HUES64 (cell line): ENCODE results near the gene SAMD4A.

Experiments
- H3K27ac ChIP-seq: 2 replicates; pipeline ENCODE4 v1.7.0; 2013; ENCODE audit warnings: low read depth, low read length, inconsistent platforms
- H3K27me3 ChIP-seq: 2 replicates; pipeline ENCODE4 v1.6.1; 2013; ENCODE audit warnings: mild to moderate bottlenecking, low read length; ENCODE audit not compliant: insufficient read depth
- H3K36me3 ChIP-seq: 2 replicates; pipeline ENCODE4 v1.6.1; 2013; ENCODE audit warnings: mild to moderate bottlenecking, low read length; ENCODE audit not compliant: insufficient read depth
- H3K4me1 ChIP-seq: 2 replicates; pipeline ENCODE4 v1.6.1; 2013; ENCODE audit warnings: mild to moderate bottlenecking, low read length, moderate library complexity; ENCODE audit not compliant: insufficient read depth
- H3K4me3 ChIP-seq: 2 replicates; pipeline ENCODE4 v1.5.1; 2013; ENCODE audit warnings: mild to moderate bottlenecking, low read length, moderate library complexity
- H3K9ac ChIP-seq: 2 replicates; pipeline ENCODE4 v1.6.1; 2013; ENCODE audit warnings: mild to moderate bottlenecking, low read depth, low read length
- H3K9me3 ChIP-seq: 2 replicates; pipeline ENCODE4 v1.6.1; 2013; ENCODE audit warnings: low read depth, low read length; ENCODE audit not compliant: insufficient read depth
- WGBS: fragments of 150-250, 120-280 bp; methylation state at CpG from one replicate; pipeline ENCODE4 v1.1.7; 2013; ENCODE audit warnings: missing lambda C conversion rate; 5-methylcytosine and 5-hydroxymethylcytosine counted together

The SAMD4A gene

DNA sequence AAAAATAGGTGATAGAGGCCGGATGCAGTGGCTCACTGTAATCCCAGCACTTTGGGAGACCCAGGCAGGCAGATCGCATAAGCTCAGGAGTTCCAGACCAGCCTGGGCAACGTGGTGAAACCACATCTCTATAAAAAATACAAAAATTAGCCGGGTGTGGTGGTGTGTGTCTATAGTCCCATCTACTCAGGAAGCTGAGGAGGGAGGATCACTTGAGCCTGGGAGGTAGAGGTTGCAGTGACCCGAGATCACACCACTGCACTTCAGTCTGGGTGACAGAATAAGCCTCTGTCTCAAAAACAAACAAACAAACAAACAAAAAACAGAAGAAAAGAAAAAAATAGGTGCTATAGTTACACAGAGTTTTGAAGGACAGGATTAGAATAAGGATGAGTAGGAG, 142.1 kb downstream of the SAMD4A start:
- Histone ChIP-seq H3K27me3 (no peaks in the 10 kb centered on the region), H3K36me3 (no peaks in the 10 kb centered on the region), H3K4me1 (no peaks in the 10 kb centered on the region), H3K4me3 (no peak overlapping the region), H3K9ac (no peak overlapping the region), H3K27ac (no peak overlapping the region), H3K9me3 (no peaks in the 10 kb centered on the region)
- 86% methylated on average over 2 of the region's 5 CpGs for WGBS

DNA sequence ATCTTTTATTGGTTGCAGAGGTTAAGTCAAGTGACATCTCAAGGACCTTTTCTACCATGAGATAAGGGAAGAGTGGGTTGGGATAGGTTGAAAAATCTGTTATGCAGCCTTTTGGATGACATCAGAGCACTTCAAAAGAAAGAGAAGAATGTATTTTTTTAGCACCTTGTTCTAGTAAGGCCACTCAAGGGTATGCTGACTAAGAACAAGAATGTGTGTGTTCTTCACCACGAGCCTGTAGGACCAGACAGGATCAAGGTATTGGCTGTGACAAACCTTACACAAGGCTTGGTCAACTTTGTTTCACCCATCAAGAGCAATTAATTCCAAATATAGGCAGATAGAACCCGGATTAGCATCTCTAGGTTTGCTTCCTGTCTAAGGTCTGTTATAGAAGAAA, 142.5 kb downstream of the SAMD4A start:
- no peak overlapping the region for H3K27ac ChIP-seq
- H3K9me3 ChIP-seq: no peaks in the 10 kb centered on the region
- H3K9ac ChIP-seq: no peak overlapping the region
- H3K4me1 ChIP-seq: no peaks in the 10 kb centered on the region
- 84% methylated on average over 2 of the region's 2 CpGs for WGBS
- H3K4me3 ChIP-seq: no peak overlapping the region
- H3K27me3 ChIP-seq: no peaks in the 10 kb centered on the region
- no peaks in the 10 kb centered on the region for H3K36me3 ChIP-seq

DNA sequence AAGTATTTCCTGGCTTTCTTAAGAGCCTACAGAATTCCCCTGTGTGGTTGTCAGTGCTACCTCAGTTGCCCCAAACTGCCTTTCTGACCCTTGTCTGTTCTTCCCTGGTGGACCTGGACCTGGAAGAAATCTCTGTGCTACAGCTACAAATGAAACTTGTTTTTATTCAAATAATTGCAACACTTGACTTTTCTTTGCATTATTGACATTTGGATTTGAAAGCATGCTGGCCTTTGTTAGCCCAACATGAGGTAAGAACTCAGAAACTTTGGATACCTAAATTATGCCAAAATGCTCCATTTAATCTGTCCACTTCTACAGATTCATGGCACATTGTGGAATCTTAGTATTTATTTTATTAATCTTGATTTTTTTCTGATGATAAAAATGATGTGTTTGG, 142.9 kb downstream of the SAMD4A start:
- H3K9ac ChIP-seq: no peak overlapping the region
- H3K27ac ChIP-seq: no peak overlapping the region
- no peaks in the 10 kb centered on the region for H3K9me3 ChIP-seq
- H3K27me3 ChIP-seq: no peaks in the 10 kb centered on the region
- H3K4me3 ChIP-seq: no peak overlapping the region
- no peaks in the 10 kb centered on the region for H3K4me1 ChIP-seq
- no peaks in the 10 kb centered on the region for H3K36me3 ChIP-seq

DNA sequence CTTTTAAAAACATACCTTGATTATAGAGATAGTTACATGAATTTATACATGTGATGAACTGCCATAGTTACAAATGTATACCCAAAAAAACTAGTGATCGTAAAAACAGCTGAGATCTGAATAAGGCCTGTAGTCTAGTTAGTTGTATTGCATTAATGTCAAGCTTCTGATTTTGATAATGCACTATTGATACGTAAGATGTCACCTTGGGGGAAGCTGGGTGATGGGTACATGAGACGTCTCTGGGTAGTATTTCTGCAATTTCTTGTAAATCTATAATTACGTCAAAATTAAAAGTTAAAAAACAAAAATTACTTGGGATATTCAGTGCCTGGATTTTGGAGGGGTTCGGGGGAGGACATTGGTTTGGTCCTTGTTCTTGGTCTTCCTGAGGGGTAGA, 144.4 kb downstream of the SAMD4A start:
- H3K9ac ChIP-seq: no peak overlapping the region
- WGBS: 93% methylated on average over 5 of the region's 5 CpGs

DNA sequence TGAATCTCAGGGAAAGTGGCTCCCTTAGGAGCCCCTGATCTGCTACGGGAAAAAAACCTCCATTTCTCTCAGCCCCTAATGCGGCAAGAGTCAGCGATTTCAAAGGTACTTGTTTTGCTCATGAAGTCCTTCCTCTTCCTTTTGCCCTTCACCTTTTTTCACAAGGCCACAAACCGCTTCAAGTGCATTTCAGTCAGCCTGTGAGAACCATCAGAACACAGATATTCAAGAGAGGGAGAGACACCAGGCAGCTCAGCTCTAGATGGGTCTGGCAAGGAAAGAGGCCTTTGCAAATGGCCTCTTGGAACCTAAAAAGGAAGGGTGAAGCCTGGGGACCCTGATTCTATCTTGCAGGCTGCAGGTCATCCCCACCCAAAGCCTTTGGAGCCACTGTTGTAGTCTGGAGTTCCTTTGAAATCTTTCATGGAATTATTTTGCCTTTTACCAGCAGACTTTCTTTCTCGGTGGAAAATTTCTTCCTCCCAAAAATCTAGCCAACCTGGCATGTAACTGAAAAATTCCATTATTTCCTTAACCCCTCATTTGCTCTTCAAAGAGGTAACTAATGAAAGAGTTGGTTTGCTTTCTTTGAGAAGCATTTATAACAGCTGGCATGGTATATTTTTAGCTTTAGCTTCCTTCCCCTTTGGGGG, 145.0 kb downstream of the SAMD4A start:
- Histone ChIP-seq H3K9ac (no peak overlapping the region), H3K27me3 (no peaks in the 10 kb centered on the region), H3K4me3 (no peak overlapping the region), H3K4me1 (no peaks in the 10 kb centered on the region), H3K27ac (no peak overlapping the region), H3K9me3 (no peaks in the 10 kb centered on the region), H3K36me3 (no peaks in the 10 kb centered on the region)
- WGBS: 75% methylated on average over 5 of the region's 5 CpGs

More for the DNA sequence above, 144.4 kb downstream of the SAMD4A start:
- no peaks in the 10 kb centered on the region for H3K27me3 ChIP-seq
- H3K9me3 ChIP-seq: no peaks in the 10 kb centered on the region
- no peaks in the 10 kb centered on the region for H3K4me1 ChIP-seq
- H3K4me3 ChIP-seq: no peak overlapping the region
- no peaks in the 10 kb centered on the region for H3K36me3 ChIP-seq
- no peak overlapping the region for H3K27ac ChIP-seq

DNA sequence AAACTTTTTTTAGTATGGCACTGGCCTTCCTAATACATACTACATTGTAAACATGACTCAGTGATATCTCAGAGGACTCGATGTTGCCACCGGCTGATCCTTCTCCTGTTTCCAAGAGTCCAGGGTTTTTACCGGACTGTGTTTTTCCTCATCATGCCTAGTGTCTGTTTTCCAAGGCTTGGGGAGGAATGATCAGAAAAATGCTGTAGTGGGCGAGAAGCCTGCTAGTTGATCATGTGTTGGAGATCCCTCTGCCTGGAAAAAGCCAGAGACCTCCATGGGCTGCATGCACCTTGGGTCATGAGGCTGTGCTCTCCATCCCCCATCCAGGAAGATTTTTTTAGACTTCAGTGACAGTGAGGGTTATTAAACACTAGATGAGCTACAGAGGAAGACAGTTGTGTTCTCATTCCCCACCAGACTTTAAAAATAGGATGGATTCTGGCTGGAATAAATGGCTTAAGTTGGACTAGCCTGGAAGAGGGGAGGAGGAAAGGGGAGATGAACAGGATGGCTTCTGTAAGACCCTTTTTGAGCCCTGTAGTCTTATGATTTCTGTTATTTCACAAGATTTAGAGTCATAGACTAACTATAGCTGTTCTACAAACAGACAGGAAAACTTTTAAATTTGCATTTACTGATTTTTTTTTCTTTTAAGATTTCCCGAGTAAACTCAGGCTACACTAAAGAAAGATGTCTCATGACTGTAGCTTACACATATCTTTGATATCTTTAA, 145.7 kb downstream of the SAMD4A start:
- Histone ChIP-seq H3K4me3 (no peak overlapping the region), H3K9ac (no peak overlapping the region), H3K4me1 (no peaks in the 10 kb centered on the region), H3K27me3 (no peaks in the 10 kb centered on the region), H3K36me3 (no peaks in the 10 kb centered on the region), H3K9me3 (no peaks in the 10 kb centered on the region), H3K27ac (no peak overlapping the region)
- WGBS: 94% methylated on average over 5 of the region's 5 CpGs

DNA sequence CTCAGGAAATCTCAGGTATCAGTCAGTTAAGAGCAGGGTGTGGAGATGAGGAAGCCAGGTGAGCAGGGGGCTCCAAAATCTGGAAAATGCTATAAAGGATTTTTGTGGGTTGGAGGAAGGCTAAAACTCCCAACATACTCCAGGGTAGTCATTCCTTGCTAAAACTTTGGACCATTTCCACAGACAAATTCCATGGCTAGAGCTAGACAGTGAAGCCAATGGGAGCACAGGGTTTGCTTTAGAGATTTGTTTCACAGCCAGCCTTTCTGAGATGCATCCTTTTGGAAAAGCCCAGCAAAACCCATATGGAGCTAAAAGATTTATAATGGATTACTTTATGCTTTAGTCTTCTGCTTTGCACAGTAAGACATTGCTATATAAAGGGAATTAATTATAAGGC, 146.5 kb downstream of the SAMD4A start:
- H3K27me3 ChIP-seq: no peaks in the 10 kb centered on the region
- H3K4me1 ChIP-seq: no peaks in the 10 kb centered on the region
- H3K36me3 ChIP-seq: no peaks in the 10 kb centered on the region
- H3K9me3 ChIP-seq: no peaks in the 10 kb centered on the region
- H3K9ac ChIP-seq: no peak overlapping the region
- H3K27ac ChIP-seq: no peak overlapping the region
- no peak overlapping the region for H3K4me3 ChIP-seq

DNA sequence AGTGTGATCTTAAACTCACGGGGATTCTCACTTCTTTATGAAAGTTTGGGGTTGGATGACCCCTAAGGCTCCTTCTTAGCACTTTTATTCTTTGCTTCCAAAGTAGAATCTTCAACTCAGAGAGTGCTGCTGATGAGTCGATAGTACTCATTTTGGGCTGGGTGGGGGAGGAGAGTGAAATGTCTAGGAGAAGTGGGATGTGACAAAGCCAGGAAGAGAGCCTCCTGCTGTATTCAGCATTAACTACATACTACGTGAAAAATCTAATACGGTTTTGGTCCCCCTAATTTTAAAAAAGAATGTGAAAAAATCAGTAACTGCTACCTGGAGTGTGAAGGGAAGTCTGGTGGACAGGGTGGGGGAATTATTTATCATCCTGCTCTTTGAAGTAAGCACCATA, 148.3 kb downstream of the SAMD4A start:
- Histone ChIP-seq H3K4me1 (no peaks in the 10 kb centered on the region), H3K27ac (no peak overlapping the region), H3K9ac (no peak overlapping the region), H3K9me3 (no peaks in the 10 kb centered on the region), H3K4me3 (no peak overlapping the region), H3K36me3 (no peaks in the 10 kb centered on the region), H3K27me3 (no peaks in the 10 kb centered on the region)
- WGBS: 87% methylated on average over 2 of the region's 4 CpGs

DNA sequence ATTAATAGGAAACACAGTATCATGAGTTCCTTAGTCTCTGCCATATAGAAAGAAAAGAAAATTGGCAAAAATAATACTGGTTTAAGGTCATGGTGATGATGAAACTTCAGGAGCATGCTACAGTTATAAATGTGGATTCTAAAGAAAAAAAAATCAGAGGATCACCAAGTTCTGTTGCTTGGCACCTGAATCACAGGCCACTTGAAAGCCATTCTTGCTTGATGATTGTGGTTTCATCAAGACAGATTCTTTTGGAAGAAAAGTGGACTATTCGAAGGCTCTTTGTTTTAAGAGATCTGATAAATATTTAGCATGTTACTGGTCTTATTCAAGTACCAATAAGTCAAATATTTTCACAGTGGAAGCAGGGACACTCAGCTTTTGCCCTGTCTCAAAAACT, 148.9 kb downstream of the SAMD4A start:
- Histone ChIP-seq H3K4me3 (no peak overlapping the region), H3K27ac (no peak overlapping the region), H3K27me3 (no peaks in the 10 kb centered on the region), H3K4me1 (no peaks in the 10 kb centered on the region), H3K36me3 (no peaks in the 10 kb centered on the region), H3K9me3 (no peaks in the 10 kb centered on the region), H3K9ac (no peak overlapping the region)
- WGBS: 100% methylated on average over 1 of the region's 1 CpG

DNA sequence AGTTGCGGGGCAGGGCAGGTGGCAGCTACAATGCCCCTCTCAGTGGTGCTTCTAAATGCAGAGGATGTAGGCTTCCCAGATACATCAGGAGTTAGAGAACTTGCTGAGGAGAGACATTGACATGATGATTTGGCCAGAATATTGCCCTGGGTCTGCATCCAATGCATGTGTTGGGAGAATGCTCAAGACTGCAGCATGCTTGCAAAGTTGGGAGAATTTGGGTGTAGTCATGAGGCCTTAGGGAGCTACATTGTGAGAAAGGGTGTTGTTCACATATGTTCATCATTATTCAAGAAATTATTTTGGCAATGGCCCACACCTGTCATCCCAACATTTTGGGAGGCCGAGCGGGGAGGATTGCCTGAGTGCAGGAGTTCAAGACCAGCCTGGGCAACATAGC, 149.9 kb downstream of the SAMD4A start:
- WGBS: 95% methylated on average over 3 of the region's 3 CpGs
- H3K36me3 ChIP-seq: no peaks in the 10 kb centered on the region
- H3K27me3 ChIP-seq: no peaks in the 10 kb centered on the region
- H3K9me3 ChIP-seq: no peaks in the 10 kb centered on the region
- no peaks in the 10 kb centered on the region for H3K4me1 ChIP-seq
- no peak overlapping the region for H3K4me3 ChIP-seq
- no peak overlapping the region for H3K9ac ChIP-seq
- H3K27ac ChIP-seq: no peak overlapping the region

DNA sequence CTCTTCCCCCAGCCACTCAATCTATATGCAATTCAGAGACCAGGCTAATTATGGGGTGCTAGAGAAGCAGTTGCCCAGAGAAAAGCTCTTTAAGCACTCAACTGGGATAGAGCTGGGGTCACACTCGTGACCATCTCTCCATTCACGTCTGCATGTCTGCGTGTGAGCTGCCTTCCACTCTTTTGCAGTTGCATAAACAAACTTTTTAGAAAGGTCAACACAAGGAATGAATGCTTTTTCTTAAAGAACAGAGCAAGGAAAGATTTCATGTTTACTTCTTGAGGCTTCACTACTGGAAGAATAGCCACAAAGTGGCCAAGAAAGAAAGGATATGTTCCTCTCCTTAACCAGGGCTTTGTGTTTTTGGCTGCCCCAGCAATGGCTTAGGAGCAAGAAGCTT, 151.1 kb downstream of the SAMD4A start:
- no peaks in the 10 kb centered on the region for H3K36me3 ChIP-seq
- WGBS: 89% methylated on average over 3 of the region's 3 CpGs
- H3K9me3 ChIP-seq: no peaks in the 10 kb centered on the region
- no peak overlapping the region for H3K4me3 ChIP-seq
- no peaks in the 10 kb centered on the region for H3K4me1 ChIP-seq
- H3K9ac ChIP-seq: no peak overlapping the region
- no peaks in the 10 kb centered on the region for H3K27me3 ChIP-seq
- H3K27ac ChIP-seq: no peak overlapping the region

DNA sequence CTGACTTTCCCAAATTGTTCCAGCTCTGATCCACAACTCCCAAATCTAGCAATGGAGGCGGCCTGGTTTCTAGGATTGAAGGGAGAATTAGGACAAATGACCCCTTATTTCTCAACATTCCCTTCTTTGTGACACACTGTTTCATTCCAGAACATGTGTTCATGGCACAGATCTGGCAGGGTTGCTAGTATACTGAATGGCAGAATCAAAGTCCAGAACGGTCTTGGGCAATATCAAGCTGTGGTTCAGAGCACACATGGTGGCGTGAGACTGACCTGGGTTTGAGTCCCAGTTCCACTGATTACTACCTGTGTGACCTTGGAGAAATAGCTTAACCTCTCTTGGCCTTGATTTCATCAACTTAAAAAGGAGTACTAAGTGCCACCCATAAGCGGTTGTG, 152.5 kb downstream of the SAMD4A start:
- no peak overlapping the region for H3K27ac ChIP-seq
- no peak overlapping the region for H3K9ac ChIP-seq
- H3K4me1 ChIP-seq: no peaks in the 10 kb centered on the region
- H3K36me3 ChIP-seq: no peaks in the 10 kb centered on the region
- no peaks in the 10 kb centered on the region for H3K9me3 ChIP-seq
- 93% methylated on average over 3 of the region's 4 CpGs for WGBS
- H3K4me3 ChIP-seq: no peak overlapping the region
- H3K27me3 ChIP-seq: no peaks in the 10 kb centered on the region
